Peyer's patch (tissue), 4 donors: ENCODE data around the gene UBE2G2. TPM values are rescaled to one million over a fixed set of nuclear protein-coding genes. Genes with fewer than 3 reads are reported as not detected.

Source experiments
- DNase-seq, 3 donors: peaks; one replicate each; pipeline ENCODE4 v3.0.0-alpha.2; 2017 to 2019
- H3K27ac ChIP-seq, 4 donors: fragments of 200-600 bp; sonication (generic); one replicate each; pipeline ENCODE4 v1.5.1; 2016 to 2019
- H3K27me3 ChIP-seq, 2 donors: fragments of 200-600 bp; sonication (generic); one replicate each; pipeline ENCODE4 v1.5.1; 2019
- H3K36me3 ChIP-seq, 3 donors: fragments of 200-600 bp; sonication (generic); one replicate each; pipeline ENCODE4 v1.5.1; 2016 to 2019
- H3K4me1 ChIP-seq, 4 donors: fragments of 200-600 bp; sonication (generic); one replicate each; pipeline ENCODE4 v1.5.1; 2016 to 2019
- H3K4me3 ChIP-seq, 4 donors: fragments of 200-600 bp; sonication (generic); 1 replicate in 3 of 4; 2 replicates in 1 of 4; pipeline ENCODE4 v1.5.1; 2016 to 2019; ENCODE audit warnings: mild to moderate bottlenecking in 1 of 4
- H3K9me3 ChIP-seq, 4 donors: fragments of 200-600 bp; sonication (generic); one replicate each; pipeline ENCODE4 v1.5.1; 2016 to 2019; ENCODE audit warnings: mild to moderate bottlenecking in 1 of 4
- POLR2A ChIP-seq, 2 donors: fragments of 450-650 bp; IDR thresholded peaks; one replicate each; pipeline ENCODE4 v1.5.1; 2017; ENCODE audit warnings: antibody characterized with exemption in 2 of 2, mild to moderate bottlenecking in 2 of 2, moderate library complexity in 2 of 2
- total RNA-seq, 4 donors: library from RNA; depleted of rRNA; stranded (reverse); fragments of >200 nt; gene quantifications; one replicate each; pipeline ENCODE4 v1.1.0, GENCODE V29; 2016
- TF ChIP-seq, protein P1 (sequence below), 6 experiments: fragments of 450-650 bp in 4 of 6; fragments of 200-600 bp in 2 of 6; sonication (generic) in 1 of 6; IDR thresholded peaks; one replicate each; pipeline ENCODE4 v1.5.1; 2017 to 2019; ENCODE audit warnings: antibody characterized with exemption in 6 of 6, mild to moderate bottlenecking in 3 of 6, moderate library complexity in 1 of 6

Gene UBE2G2
- total RNA-seq, 4 donors from 2014 or later, result 68.8 to 116 (median 95.1) TPM

DNA sequence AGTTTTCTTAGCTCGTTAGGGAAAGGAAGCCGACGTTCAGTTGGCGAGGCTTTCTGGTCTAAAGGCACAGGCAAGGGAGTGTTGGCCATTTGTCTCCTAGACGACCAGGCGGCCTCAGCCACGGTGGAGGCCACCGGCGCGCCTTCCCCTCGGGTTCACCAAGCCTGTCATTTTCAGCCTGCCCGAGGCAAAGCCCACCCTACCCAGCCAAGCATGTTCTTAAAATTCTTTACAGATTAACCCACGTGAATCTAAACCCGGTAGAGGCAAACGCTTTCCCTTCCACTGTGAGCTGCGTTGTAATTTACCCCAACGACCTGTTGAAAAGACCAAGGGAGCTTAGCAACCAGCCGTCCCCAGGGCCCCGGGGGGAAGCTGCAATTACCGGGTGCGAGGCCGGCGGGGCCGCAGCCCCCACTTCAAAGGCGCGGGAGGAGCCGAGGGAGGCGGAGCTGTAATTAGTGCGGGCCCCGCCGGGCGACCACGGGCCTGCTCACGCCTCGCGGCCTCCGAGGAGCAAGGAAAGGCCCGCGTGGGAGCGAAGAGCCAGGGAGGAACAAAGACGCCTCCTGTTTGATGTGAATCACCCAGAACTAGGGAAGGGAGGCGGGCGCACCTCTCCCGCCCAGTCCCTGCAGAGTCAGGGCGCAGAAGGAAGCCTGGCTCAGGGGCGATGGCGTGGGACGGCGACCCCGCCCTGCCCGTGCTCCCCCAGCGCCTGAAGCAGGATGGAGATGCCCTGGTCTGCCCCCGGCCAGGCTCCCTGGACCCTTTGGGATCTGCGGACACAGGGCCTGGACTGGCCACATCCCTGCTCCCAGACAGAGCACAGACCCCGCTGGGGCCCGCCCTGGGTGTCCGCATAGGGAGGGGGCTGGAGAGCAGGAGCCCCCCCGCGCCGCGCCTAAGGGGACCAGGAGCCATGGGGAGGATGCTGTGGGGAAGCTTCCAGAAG is 78.2 kb downstream of the UBE2G2 start:
- Histone ChIP-seq H3K4me3 (peak overlapping the region in 1 of 4 donors; percentile 4), H3K27ac (no peak overlapping the region), H3K27me3 (peaks cover 0 to 6% of the 10 kb centered on the region in 2 donors), H3K4me1 (no peaks in the 10 kb centered on the region), H3K36me3 (no peaks in the 10 kb centered on the region), H3K9me3 (no peaks in the 10 kb centered on the region)
- peak in 1 of 3 donors; percentile 46 for DNase-seq
- TF ChIP-seq, protein P1, sequence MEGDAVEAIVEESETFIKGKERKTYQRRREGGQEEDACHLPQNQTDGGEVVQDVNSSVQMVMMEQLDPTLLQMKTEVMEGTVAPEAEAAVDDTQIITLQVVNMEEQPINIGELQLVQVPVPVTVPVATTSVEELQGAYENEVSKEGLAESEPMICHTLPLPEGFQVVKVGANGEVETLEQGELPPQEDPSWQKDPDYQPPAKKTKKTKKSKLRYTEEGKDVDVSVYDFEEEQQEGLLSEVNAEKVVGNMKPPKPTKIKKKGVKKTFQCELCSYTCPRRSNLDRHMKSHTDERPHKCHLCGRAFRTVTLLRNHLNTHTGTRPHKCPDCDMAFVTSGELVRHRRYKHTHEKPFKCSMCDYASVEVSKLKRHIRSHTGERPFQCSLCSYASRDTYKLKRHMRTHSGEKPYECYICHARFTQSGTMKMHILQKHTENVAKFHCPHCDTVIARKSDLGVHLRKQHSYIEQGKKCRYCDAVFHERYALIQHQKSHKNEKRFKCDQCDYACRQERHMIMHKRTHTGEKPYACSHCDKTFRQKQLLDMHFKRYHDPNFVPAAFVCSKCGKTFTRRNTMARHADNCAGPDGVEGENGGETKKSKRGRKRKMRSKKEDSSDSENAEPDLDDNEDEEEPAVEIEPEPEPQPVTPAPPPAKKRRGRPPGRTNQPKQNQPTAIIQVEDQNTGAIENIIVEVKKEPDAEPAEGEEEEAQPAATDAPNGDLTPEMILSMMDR (IDR thresholded peaks at IDR 0.05), result no peak
- no peak for TF ChIP-seq POLR2A (IDR thresholded peaks at IDR 0.05)

DNA sequence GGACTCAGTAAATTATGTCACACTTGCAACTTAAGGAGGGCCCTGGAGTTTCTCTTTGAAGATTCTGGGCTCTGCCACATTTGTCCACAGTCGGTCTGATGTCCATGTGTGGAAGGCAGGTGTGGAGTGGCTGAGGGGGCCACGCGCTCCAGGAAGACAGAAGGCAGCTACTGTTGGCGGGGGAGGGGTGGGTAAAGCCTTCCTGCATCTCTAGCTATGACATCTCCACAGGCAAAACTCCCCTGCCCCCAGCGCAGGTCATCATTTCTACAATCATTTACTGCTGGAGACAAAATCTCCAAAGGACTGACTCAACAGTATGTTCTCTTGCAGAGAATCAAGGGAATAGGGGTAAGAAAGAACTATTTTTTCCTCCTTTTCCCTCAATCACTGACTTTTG is 78.9 kb downstream of the UBE2G2 start:
- H3K4me1 ChIP-seq, result no peaks in the 10 kb centered on the region
- H3K27ac ChIP-seq, result no peak overlapping the region
- H3K9me3 ChIP-seq, result no peaks in the 10 kb centered on the region
- TF ChIP-seq, protein P1 (IDR thresholded peaks at IDR 0.05), result no peak
- TF ChIP-seq POLR2A (IDR thresholded peaks at IDR 0.05), result no peak
- H3K36me3 ChIP-seq, result no peaks in the 10 kb centered on the region
- peaks cover 0 to 6% of the 10 kb centered on the region in 2 donors for H3K27me3 ChIP-seq
- no peak for DNase-seq
- no peak overlapping the region for H3K4me3 ChIP-seq

DNA sequence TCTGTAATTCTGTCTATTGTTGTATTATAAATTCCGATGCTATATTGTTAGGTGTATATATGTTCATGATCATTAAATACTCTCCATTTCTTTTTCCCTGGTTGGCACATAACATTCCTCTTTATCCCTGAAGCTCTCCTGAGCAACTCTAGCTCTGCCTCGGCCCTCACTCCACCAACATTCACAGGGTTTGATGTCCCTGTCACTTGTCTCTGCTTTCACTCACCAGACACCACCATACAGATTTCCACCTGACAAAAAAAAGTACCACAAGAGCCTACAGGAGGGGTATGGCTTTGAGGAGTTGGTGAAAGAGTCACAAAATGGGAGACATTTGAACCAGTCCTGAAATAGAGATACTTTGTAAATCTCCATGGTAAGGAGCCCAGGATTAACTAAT is 81.5 kb downstream of the UBE2G2 start:
- Histone ChIP-seq H3K4me3 (no peak overlapping the region), H3K27me3 (peaks cover 0 to 6% of the 10 kb centered on the region in 2 donors), H3K4me1 (no peaks in the 10 kb centered on the region), H3K36me3 (no peaks in the 10 kb centered on the region), H3K9me3 (no peaks in the 10 kb centered on the region), H3K27ac (no peak overlapping the region)
- TF ChIP-seq POLR2A (IDR thresholded peaks at IDR 0.05), result no peak
- TF ChIP-seq, protein P1 (IDR thresholded peaks at IDR 0.05), result no peak
- no peak for DNase-seq

Other genes with a start within 250 kb of the UBE2G2 start
- gene KRTAP10-3, start 243.0 kb downstream of the UBE2G2 start, total RNA-seq, result not detected
- not detected for gene KRTAP10-4, start 228.1 kb downstream of the UBE2G2 start, total RNA-seq
- gene KRTAP10-5, start 221.2 kb downstream of the UBE2G2 start, total RNA-seq, result not detected
- gene KRTAP10-6, start 209.3 kb downstream of the UBE2G2 start, total RNA-seq, result not detected
- gene KRTAP10-7, start 201.2 kb downstream of the UBE2G2 start, total RNA-seq, result not detected
- not detected for gene KRTAP10-8, start 189.7 kb downstream of the UBE2G2 start, total RNA-seq
- not detected for gene KRTAP10-9, start 174.7 kb downstream of the UBE2G2 start, total RNA-seq
- gene KRTAP10-10, start 164.5 kb downstream of the UBE2G2 start, total RNA-seq, result not detected
- not detected for gene KRTAP10-11, start 155.4 kb downstream of the UBE2G2 start, total RNA-seq
- gene KRTAP12-4, start 147.2 kb downstream of the UBE2G2 start, total RNA-seq, result not detected
- gene KRTAP12-3, start 143.9 kb downstream of the UBE2G2 start, total RNA-seq, result not detected
- not detected for gene KRTAP12-2, start 134.9 kb downstream of the UBE2G2 start, total RNA-seq
- not detected for gene KRTAP12-1, start 119.7 kb downstream of the UBE2G2 start, total RNA-seq
- not detected for gene KRTAP10-12, start 104.6 kb downstream of the UBE2G2 start, total RNA-seq
- under 1 TPM in 1 of 4 donors, not detected in 3; 0.47 TPM for gene TSPEAR, start 90.2 kb downstream of the UBE2G2 start, total RNA-seq
- 10 to 100 TPM; 42.6 to 57.6 (median 49.8) TPM for gene SUMO3, start 16.2 kb upstream of the UBE2G2 start, total RNA-seq
- 100 to 1,000 TPM in 3 of 4 donors, 10 to 100 TPM in 1; 69.3 to 495 (median 390) TPM for gene PTTG1IP, start 71.9 kb upstream of the UBE2G2 start, total RNA-seq
- 10 to 100 TPM in 3 of 4 donors, 1 to 10 TPM in 1; 9.3 to 58.6 (median 16.4) TPM for gene ITGB2, start 119.1 kb upstream of the UBE2G2 start, total RNA-seq
- gene SLX9, start 138.2 kb upstream of the UBE2G2 start, total RNA-seq, result 10 to 100 TPM in 1 of 4 donors, 1 to 10 TPM in 2, not detected in 1; 7.8 to 10.5 (median 10.0) TPM